ENCODE data around the gene ZNF17.

The ZNF17 gene

GRCh38 chr19:57419439-57419838 is 8.5 kb downstream of the ZNF17 start:
- no peak for DNase-seq (ENCODE audit: low read depth, low spot score)
- no peak overlapping the region for H3K27ac ChIP-seq

GRCh38 chr19:57421037-57421436 is 10.1 kb downstream of the ZNF17 start:
- DNase-seq (ENCODE audit: low read depth, low spot score): no peak
- no peak overlapping the region for H3K27ac ChIP-seq

GRCh38 chr19:57434386-57435061 is 23.6 kb downstream of the ZNF17 start:
- peak overlapping the region; percentile 63 for H3K27ac ChIP-seq
- DNase-seq (ENCODE audit: low read depth, low spot score): no peak

GRCh38 chr19:57435062-57435978 is 24.4 kb downstream of the ZNF17 start, which contains the start of gene ZNF749:
Gene ZNF749 (plus strand): TSS chr19:57435325. CDS start chr19:57435579, 254 bp downstream.
- peak; percentile 96 for DNase-seq (ENCODE audit: low read depth, low spot score)
- peak within 1 kb of the TSS; percentile 63 for H3K27ac ChIP-seq

GRCh38 chr19:57436417-57436816 is 25.5 kb downstream of the ZNF17 start:
- DNase-seq (ENCODE audit: low read depth, low spot score): no peak
- no peak overlapping the region for H3K27ac ChIP-seq

GRCh38 chr19:57437931-57438330 is 27.0 kb downstream of the ZNF17 start:
- DNase-seq (ENCODE audit: low read depth, low spot score): no peak
- H3K27ac ChIP-seq: no peak overlapping the region

- H3K27ac ChIP-seq: no peak overlapping the region
- no peak for DNase-seq (ENCODE audit: low read depth, low spot score)
These were observed 28.0 kb downstream of the ZNF17 start for GRCh38 chr19:57438925-57439324.

GRCh38 chr19:57441979-57442752 is 31.2 kb downstream of the ZNF17 start:
- H3K27ac ChIP-seq: no peak overlapping the region
- no peak for DNase-seq (ENCODE audit: low read depth, low spot score)

GRCh38 chr19:57443121-57443696 is 32.2 kb downstream of the ZNF17 start:
- no peak overlapping the region for H3K27ac ChIP-seq
- DNase-seq (ENCODE audit: low read depth, low spot score): no peak

GRCh38 chr19:57452307-57452706 is 41.3 kb downstream of the ZNF17 start:
- no peak for DNase-seq (ENCODE audit: low read depth, low spot score)
- H3K27ac ChIP-seq: no peak overlapping the region

GRCh38 chr19:57465680-57466381 is 54.9 kb downstream of the ZNF17 start:
- no peak for DNase-seq (ENCODE audit: low read depth, low spot score)

GRCh38 chr19:57466489-57466888 is 55.5 kb downstream of the ZNF17 start:
- H3K27ac ChIP-seq: no peak overlapping the region
- no peak for DNase-seq (ENCODE audit: low read depth, low spot score)

More at GRCh38 chr19:57465680-57466381, 54.9 kb downstream of the ZNF17 start:
- no peak overlapping the region for H3K27ac ChIP-seq

All from epithelial cell of prostate (primary cell).